IPS-NIHi7 (cell line): Measurements from ENCODE around the gene MEIOC.

Source experiments
- DNase-seq: peaks from one replicate; pipeline ENCODE4 v3.0.0; 2012; ENCODE audit warnings: mixed read lengths; ENCODE audit errors: extremely low spot score

The MEIOC gene

DNA sequence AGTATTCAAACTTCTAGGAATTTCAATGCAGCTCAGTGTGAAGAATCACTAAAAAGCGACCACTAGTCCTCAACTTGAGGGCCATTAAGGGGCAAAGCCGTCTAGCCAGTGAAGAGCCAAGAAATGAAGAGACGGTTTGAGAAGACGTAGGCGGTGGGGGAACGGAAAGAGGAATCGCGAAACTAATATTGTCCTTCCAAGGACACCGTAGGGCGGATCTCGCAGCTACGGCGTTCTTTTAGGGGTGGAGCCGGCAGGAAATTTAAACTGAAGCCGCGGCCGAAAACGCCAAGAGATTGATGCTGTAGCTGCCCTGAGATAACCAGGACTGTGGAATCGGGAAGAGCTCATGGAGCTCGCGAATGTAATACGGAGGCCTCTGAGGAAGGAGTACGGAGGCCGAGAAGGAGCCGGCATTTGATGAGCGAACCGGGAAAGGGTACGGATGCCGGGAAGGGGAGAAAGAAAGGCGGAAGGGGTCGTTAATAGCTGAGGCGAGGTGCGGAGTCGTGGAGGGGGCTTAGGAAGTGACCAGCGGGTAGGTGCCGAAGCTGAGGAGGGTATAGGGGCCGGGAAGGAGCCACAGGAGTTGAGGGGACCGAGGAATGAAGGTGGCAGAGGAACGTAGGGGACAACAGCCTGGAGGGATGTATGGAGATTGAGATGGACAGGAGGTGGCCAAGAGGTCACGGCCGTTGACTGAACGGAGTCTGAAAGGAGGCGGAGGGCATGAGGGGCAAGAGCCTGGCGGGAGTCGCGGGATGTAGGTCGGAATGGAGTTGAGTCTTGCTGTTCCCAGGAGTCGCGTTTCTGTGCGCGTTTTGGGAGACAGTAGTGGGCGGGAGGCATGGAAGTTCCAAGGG lies 52.4 kb downstream of the MEIOC start, which contains the start of gene DBF4B:
Gene DBF4B (plus strand): TSS at position 265 of the 863 bp plus-strand sequence. CDS start 156 bp downstream, at position 421.
- DNase-seq = peak; percentile 95

DNA sequence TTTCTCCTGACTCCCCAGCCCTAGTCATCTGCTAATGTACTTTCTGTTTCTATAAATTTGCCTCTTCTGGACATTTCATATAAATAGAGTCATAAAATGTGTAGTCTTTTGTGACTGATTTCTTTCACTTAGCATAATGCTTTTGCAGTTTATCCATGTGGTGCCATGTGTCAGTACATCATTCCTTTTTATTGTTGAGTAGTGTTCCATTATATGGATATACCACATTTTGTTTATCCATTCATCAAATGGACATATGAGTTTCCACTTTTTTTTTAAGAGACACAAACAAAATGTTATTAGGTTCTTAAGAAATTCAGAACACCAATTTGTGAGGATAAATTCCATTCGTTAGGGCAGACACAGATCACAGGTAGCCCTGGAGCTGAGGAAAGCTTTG lies 63.2 kb downstream of the MEIOC start:
- no peak for DNase-seq

DNA sequence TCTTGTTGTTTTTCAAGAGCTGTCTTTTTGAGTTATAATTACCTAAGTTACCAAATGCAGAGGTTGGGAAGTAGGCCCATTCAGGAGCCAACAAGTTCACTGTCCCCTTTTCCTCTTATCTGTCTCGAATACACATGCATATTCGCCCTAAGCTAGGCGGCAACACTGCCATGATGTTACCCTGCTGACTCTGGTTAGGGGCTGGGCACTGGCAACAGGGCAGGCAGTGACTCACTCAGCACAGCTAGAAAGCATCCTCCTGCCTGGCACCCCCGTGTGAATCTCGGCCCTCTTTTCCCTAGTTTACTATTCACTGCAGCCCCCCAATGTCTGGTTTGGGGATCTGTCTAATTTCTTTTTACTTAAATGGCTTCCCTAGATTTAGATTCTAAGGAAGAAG lies 66.0 kb downstream of the MEIOC start:
- no peak for DNase-seq
